ENCODE data around the gene MPZL1. TPM values are rescaled to one million over a fixed set of nuclear protein-coding genes. Genes with fewer than 3 reads are reported as not detected.

The MPZL1 gene
- total and polyA plus RNA-seq, 12 donors: 12.8 to 52.5 (median 24.6) TPM

DNA sequence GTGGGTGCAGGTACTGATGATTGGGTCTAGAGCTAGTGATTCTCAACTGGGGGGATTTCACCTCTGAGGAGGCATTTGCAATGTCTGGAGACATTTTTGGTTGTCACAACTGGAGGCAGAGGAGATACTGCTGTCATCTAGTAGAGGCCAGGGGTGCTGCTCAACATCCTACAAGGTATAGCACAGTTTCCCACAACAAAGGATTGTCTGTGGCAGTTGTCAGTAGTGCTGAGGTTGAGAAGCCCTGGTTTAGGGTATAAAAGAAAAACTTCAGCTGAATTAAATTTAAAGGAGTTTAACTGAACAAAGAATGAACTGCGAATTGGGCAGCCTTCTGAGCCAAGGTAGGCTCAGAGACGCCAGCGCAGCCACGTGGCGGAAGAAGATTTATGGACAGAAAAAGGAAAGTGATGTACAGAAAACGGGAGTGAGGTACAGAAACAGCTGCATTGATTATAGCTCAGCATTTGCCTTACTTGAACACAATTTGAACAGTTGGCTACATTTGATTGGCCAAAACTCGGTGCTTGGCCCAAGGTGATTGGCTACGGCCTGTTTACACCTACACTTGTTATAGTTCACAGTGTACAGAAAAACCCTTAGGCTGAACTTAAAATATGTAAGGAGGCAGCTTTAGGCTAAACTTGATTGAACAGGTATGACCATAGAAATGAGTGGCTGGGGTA lies 40.4 kb downstream of the MPZL1 start:
- ATAC-seq: no peak

DNA sequence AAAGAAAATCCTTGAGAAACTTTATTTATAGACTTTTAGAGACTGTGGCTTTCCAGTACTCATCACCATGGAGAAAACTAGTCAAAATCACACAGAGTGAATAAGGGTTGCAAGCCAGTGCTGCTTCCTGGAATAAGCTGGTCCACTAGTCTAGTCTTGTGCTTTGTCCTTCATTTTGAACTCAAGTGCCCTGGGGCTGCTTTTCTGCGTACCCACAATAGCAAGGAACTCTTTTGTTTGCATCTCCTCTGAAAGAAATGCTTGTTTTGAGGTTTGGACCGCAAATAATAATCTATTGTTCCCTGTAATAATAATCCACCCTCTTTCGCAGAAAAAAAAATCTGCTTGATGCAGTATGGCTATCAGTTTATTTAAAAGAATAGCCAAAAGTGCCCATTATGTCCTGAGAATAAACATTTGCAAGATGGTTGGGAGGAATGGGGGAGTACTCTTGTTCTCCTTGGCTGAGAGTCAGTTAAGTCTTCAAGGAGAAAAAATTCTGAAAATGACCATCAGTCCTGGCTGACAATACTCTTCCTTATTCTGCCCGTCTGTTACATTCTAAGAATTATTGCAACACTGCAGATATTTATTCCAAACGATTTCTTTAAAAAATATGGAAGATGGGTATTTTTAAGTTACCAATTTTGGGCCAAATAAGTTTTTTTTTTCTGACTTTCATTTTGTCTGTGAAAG lies 41.9 kb downstream of the MPZL1 start:
- WGBS, 2 donors: 65 to 76% methylated on average over 5 of the region's 5 CpGs
- no peaks in the 10 kb centered on the region for H3K9me3 ChIP-seq
- no peak overlapping the region for H3K4me3 ChIP-seq
- H3K4me1 ChIP-seq: peaks cover 0 to 40% (median 8%) of the 10 kb centered on the region in 9 donors
- peak overlapping the region in 1 of 10 donors; percentile 18 for H3K27ac ChIP-seq
- DNase-seq (no peak), ATAC-seq (peak in 5 of 8 donors; percentile 46 to 78 (median 58))
- TF ChIP-seq, protein P1, sequence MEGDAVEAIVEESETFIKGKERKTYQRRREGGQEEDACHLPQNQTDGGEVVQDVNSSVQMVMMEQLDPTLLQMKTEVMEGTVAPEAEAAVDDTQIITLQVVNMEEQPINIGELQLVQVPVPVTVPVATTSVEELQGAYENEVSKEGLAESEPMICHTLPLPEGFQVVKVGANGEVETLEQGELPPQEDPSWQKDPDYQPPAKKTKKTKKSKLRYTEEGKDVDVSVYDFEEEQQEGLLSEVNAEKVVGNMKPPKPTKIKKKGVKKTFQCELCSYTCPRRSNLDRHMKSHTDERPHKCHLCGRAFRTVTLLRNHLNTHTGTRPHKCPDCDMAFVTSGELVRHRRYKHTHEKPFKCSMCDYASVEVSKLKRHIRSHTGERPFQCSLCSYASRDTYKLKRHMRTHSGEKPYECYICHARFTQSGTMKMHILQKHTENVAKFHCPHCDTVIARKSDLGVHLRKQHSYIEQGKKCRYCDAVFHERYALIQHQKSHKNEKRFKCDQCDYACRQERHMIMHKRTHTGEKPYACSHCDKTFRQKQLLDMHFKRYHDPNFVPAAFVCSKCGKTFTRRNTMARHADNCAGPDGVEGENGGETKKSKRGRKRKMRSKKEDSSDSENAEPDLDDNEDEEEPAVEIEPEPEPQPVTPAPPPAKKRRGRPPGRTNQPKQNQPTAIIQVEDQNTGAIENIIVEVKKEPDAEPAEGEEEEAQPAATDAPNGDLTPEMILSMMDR (IDR thresholded peaks at IDR 0.05): no peak
- intact Hi-C loops (cut with DNase I): no loop called here
- H3K27me3 ChIP-seq: no peaks in the 10 kb centered on the region
- peaks cover 0 to 34% (median 2%) of the 10 kb centered on the region in 9 donors for H3K36me3 ChIP-seq

More for the DNA sequence above, 40.4 kb downstream of the MPZL1 start:
- TF ChIP-seq, protein P1 (IDR thresholded peaks at IDR 0.05): no peak
- WGBS, 2 donors: 96 to 97% methylated on average over 8 of the region's 8 CpGs
- intact Hi-C loops (cut with DNase I): no loop called here
- no peak for DNase-seq
- no peaks in the 10 kb centered on the region for H3K27me3 ChIP-seq
- peaks cover 0 to 24% (median 2%) of the 10 kb centered on the region in 9 donors for H3K36me3 ChIP-seq
- no peak overlapping the region for H3K4me3 ChIP-seq
- H3K9me3 ChIP-seq: no peaks in the 10 kb centered on the region
- no peak overlapping the region for H3K27ac ChIP-seq
- H3K4me1 ChIP-seq: peaks cover 0 to 47% (median 17%) of the 10 kb centered on the region in 9 donors

DNA sequence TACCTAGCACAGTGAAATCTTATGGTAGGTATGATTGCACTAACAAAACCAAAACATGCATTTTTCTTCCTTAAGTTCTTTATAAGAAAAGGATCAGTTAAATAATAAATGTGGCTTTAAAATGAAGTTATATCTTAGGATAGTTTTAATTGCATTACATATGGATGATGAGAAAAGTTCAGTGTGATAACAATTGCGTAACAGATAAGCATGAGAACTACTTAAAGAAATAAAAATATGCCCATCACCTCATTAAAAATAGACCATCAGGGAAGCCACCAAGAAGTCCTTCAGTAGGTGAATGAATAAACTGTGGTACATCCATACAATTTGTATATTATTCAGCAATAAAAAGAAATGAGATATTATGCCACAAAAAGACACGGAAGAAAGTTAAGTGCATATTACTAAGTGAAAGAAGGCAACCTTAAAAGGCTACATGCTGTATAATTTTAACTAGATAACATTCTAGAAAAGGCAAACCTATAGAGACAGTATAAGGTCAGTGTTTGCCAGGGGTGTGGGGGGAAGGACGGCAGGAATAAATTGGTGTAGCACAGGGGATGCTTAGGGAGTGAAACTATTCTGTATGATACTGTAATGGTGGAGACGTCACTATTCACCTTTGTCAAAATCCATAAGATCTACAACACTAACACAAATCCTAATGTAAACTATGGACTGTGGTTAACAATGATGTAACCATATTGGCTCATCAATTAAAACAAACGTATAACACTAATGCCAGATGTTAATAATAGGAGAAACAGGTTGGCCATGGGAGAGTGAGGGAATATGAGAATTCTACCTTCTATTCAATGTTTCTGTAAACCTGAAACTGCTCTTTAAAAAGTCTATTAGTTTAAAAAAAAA lies 42.9 kb downstream of the MPZL1 start:
- Histone ChIP-seq H3K27me3 (no peaks in the 10 kb centered on the region), H3K4me1 (peaks cover 0 to 40% (median 8%) of the 10 kb centered on the region in 9 donors), H3K27ac (no peak overlapping the region), H3K4me3 (no peak overlapping the region), H3K36me3 (peaks cover 0 to 44% (median 2%) of the 10 kb centered on the region in 9 donors), H3K9me3 (no peaks in the 10 kb centered on the region)
- ATAC-seq (no peak), DNase-seq (no peak)
- TF ChIP-seq, protein P1 (IDR thresholded peaks at IDR 0.05): no peak
- WGBS, 2 donors: 92 to 94% methylated on average over 5 of the region's 5 CpGs
- intact Hi-C loops (cut with DNase I): no loop called here

DNA sequence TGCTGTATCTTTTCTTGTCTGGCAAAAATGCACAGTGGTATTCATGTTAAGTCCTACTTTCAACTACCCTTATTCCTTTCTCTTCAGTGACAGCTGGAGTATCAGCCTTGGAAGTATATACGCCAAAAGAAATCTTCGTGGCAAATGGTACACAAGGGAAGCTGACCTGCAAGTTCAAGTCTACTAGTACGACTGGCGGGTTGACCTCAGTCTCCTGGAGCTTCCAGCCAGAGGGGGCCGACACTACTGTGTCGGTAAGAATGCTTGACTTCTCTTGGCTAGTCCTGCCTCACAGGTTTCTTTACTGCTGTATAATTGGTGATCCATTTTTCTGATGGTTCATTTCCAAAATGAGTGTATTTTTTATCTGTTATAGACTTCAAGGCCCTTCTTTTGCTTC lies 43.7 kb downstream of the MPZL1 start:
- intact Hi-C loops (cut with DNase I): no loop called here
- Histone ChIP-seq H3K27me3 (no peaks in the 10 kb centered on the region), H3K27ac (no peak overlapping the region), H3K9me3 (no peaks in the 10 kb centered on the region), H3K4me1 (peaks cover 0 to 40% (median 8%) of the 10 kb centered on the region in 9 donors), H3K4me3 (no peak overlapping the region), H3K36me3 (peaks cover 0 to 52% (median 2%) of the 10 kb centered on the region in 9 donors)
- WGBS, 2 donors: 93% methylated on average over 6 of the region's 6 CpGs
- TF ChIP-seq, protein P1 (IDR thresholded peaks at IDR 0.05): no peak
- ATAC-seq (no peak), DNase-seq (no peak)
